ENCODE data around the gene L3MBTL4.

Gene L3MBTL4

DNA sequence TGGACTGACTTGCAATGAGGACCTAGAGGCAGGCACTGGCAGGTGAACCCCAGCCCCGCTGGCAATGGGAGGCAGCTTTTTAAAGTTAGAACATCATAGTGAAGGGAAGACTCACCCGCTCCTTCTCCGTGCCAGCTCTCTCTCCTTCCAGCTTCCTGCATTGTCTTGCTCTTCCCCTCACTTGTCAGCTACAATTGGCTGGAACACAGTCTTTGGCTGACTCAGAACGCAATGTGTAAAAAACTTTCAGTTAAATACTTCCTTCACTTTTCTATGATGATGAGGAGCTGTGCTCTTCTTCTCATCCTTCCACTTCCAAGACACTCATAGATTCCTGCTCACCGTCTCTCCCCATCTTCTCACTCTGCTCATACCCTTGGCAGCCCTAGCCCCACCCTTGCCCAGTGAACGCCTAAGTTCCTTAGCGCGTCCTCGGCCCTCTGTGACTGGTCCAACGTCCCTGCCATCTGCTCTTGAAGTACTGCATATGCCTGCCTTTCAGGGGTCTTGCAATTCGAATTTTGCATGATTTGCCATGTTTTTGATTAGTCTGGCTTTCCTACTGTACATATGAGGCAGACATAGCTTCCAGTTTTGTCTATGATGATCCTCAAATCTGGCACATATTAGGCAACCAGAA lies 401.4 kb downstream of the L3MBTL4 start:
- DNase-seq (ENCODE audit: extremely low spot score, insufficient read length, low read depth): no peak
- FAIRE-seq: no peak

DNA sequence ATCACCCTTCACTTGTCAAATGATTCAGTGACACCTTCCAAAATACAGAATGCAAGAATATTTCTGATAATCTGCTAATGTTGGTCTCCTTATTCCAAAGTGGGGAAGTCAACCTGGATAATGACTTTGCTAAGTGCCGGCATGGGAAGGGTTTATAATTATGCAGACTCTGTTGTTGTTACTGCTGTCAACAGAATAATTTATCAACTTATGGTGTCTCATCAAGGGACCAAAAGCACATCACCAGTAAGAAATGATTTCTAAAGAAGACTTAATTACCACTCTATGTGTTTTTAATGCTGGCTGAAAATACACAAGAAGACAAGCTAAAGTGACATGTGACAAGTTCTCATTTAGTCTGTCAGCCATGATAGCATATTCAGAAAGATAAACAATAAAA lies 403.8 kb downstream of the L3MBTL4 start:
- no peak for FAIRE-seq
- no peak for DNase-seq (ENCODE audit: extremely low spot score, insufficient read length, low read depth)

DNA sequence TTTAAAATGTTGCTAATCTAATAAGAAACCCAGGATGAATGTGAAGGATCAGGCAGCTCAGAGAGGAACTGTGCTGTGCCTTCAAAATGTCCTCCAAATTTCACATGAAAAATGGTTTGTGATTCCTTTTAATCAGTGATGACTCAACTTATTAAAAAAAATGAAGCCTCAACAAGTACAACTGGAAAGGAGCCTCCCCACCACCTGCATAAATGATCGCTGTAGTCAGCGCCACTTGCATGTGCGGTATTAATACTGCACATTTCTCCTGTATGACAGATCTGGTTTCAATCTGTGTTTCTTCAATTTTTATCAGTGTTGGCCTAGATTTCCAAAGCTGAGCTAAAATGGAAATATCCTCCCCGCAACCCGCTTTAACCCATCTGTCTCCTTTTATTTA lies 404.4 kb downstream of the L3MBTL4 start:
- FAIRE-seq: no peak

DNA sequence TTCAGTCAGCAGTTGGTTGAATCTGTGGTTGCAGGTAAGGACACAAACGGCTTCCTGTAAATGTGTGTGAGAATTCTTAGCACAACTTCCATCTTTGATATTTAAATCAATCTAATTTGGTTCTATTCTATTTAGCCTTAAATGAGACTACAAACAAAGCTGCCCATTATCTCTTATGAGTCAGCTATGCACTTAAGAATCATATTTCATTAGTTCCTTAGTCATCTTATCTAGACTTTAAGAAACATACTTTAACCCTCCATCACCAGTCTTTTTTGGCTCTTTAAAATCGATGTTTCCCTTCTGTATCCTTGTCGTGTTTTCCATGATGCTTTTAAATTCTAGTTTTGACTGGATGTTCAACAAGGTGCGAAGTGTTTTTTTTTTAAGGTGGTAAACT lies 405.0 kb downstream of the L3MBTL4 start:
- FAIRE-seq (no peak), DNase-seq (ENCODE audit: extremely low spot score, insufficient read length, low read depth) (no peak)

More for the DNA sequence above, 404.4 kb downstream of the L3MBTL4 start:
- no peak for DNase-seq (ENCODE audit: extremely low spot score, insufficient read length, low read depth)

DNA sequence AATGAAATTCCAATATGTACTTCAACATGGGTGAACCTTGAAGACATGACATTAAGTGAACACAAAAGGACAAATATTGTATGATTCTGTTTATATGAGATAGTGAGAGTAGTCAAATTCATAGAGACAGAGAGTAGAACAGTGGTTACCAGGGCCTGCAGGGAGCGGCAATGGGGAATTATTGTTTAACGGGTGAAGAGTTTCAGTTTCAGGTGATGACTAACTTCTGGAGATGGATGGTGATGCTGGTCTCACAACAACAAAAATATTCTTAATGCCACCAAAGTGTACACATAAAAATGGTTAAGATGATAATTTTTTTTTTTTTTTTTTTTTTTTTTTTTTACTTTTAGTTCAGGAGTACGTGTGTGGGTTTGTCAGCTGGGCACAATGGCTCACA lies 410.0 kb downstream of the L3MBTL4 start:
- DNase-seq (ENCODE audit: extremely low spot score, insufficient read length, low read depth): no peak

DNA sequence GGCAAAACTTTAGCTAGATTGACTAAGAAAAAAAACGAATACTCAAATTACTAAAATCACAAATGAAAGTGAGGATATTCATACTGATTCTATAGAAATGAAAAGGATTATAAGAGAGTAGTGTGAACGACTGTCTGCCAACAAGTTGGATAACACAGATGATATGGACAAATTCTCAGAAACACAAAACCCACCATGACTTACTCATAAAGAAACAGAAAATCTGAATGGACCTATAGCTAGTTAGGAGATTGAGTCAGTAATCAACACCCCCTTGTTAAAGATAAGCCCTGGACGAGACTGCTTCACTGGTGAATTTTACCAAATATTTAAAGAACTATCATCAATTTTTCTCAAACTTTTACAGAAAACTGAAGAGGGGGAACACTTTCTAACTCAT lies 410.6 kb downstream of the L3MBTL4 start:
- DNase-seq (ENCODE audit: extremely low spot score, insufficient read length, low read depth) (no peak), FAIRE-seq (peak; percentile 72)

More for the DNA sequence above, 410.0 kb downstream of the L3MBTL4 start:
- FAIRE-seq: peak; percentile 82

DNA sequence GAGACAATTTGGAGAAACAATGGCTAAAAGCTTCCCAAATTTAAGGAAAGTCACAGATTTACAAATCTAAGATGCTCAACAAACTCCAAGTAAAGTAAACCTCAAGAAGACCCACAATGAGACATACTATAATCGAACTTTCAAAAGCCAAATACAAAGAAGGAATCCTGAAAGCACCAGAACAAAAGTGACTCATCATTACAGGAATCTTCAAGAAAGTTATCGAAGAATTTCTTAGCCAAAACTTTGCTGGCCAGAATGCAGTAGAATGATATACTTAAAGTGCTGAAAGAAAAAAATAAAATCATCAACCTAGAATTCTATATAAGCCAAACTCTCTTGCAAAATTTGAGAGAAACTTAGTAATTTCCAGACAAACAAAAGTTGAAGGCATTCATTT lies 412.8 kb downstream of the L3MBTL4 start:
- no peak for DNase-seq (ENCODE audit: extremely low spot score, insufficient read length, low read depth)
- no peak for FAIRE-seq

DNA sequence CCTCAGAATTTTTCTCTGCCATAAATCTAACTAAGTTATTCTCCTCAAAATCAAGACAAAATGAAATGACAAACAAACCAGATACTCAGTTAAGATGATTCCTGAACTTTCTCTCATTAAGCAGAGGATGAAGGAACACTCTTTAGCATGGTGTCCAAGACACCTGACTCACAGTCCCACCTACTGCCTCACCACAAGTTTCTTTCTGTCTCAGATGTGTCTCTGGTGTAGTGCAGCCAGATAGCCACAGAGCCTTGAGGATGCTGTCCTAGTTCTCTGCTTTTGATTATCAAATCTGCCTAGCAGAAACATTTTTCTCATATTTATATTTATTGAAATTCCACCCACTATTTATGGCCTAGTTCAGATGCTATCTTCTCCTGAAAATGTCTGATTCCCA lies 415.8 kb downstream of the L3MBTL4 start:
- FAIRE-seq (peak; percentile 68), DNase-seq (ENCODE audit: extremely low spot score, insufficient read length, low read depth) (no peak)

DNA sequence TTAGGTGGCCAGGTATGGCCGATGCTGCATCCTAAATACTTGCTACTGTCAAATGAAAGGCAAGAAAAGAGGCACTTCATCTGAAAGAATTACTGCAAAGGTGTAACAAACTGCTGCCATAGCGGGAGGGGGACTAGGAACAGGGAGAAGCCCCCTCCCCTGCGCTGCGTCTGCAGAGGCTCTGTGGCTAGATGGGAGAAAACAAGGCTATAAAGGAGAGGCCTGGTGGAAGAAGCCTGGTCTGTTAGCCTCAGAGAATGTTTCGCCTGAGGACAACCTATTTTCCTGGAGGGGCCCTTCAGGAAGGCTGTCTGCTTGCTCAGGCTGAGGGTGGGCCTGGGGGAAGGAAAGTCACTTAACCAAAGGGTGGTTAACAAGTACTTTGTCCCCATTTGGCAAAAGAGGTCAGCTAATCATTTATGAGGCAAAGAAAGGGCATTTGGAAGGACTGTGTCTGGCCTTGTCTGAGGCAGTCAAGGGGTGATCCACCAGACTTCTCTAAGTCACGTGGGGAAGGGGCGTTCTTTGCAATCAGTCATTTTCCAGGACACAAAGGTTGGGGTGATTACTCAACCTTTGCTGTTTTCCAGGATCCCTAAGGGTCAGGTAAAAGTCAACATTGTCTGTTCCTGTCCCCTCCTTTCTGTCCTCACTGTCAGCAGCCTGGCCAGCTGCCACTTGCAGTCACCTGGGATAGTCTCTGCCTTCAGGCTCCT lies 416.4 kb downstream of the L3MBTL4 start:
- FAIRE-seq (peak; percentile 39), DNase-seq (ENCODE audit: extremely low spot score, insufficient read length, low read depth) (no peak)

DNA sequence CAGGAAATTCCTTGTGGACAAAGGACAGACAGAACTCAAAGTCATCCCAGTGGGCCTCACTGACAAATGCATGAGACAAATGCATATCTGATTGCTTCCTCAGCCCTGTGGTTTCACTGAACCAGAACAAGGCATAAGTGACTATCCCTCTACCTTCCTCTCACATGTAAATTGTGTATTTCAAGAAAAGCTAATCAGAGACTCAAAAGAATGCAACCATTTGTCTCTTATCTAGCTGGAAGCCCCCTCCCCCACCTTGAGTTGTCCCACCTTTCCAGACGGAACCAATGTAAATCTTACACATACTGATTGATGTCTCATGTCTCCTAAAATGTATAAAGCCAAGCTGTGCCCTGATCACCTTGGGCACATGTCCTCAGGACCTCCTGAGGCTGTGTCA lies 417.4 kb downstream of the L3MBTL4 start:
- FAIRE-seq: no peak
- no peak for DNase-seq (ENCODE audit: extremely low spot score, insufficient read length, low read depth)

DNA sequence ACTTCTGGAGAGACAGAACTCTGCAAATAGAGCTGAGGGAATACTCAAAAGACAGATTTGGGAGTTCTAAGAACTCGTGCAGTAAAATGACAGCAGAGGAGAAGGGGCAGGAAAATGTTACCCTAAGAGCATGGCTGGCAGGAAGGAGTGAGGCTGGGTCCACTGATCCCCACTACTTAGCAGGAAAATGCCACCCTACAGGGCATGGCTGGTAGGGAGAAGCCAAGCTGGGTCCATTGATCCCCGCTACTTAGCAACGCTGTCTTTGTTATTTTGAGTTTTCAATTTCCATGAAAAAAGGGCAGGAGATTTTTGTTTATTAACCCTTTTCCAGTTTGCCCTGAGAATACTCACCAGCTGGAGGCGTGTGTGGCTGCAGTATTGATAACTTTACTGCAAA lies 419.1 kb downstream of the L3MBTL4 start:
- FAIRE-seq: no peak
- no peak for DNase-seq (ENCODE audit: extremely low spot score, insufficient read length, low read depth)

DNA sequence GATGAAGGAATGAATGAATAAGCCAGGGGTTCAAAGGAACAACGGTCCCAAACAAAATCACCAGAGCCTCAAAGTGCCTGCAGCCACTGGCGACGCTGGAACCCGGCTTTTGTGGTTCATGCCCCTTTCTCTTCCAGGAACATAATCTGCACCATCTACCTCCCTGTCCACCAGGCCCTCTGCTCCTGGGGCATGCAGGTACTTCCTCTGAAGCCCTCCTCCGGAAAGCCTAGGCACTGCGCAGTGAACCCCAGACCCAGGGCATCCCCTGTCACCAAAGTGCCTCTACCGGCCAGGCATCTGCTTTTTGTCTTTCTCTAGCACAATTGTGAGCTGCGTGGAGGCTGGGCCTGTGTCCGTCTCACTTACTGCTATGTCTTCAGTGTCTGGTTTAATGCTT lies 420.8 kb downstream of the L3MBTL4 start:
- no peak for FAIRE-seq
- no peak for DNase-seq (ENCODE audit: extremely low spot score, insufficient read length, low read depth)

DNA sequence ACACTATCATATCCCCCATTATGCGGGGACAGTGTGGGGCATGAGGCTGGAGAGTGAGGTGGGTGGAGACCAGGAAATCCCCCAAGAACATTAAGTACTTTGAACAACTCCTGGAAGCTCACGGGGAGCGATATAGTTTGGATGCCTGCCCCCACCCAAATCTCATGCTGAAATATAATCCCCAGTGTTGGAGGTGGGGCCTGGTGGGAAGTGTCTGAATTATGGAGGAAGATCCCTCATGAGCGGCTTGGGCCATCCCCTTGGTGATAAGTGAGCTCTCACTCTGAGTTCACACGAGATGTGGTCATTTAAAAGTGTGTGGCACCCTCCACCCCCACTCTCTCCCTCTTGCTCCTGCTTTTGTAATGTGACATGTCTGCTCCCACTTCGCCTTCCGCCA lies 422.3 kb downstream of the L3MBTL4 start:
- FAIRE-seq: no peak
- no peak for DNase-seq (ENCODE audit: extremely low spot score, insufficient read length, low read depth)

DNA sequence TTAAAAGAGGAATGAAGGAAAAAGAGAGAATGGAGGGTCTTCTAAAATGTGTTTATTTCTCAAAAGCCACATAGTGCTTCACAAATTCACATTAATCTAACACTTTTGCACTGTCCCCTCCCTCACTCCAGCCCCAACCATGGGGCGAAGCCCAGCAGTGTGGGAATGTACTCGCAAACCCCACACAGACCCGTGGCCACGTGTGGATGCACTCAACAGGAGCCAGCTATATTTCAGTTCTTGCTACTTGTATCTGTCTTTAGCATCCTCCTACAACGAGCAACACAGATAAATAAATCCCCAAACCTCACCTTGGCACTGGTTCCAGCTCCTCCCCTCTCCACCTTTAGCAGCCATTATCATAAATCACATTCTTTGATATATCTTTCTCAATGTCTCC lies 427.5 kb downstream of the L3MBTL4 start:
- DNase-seq (ENCODE audit: extremely low spot score, insufficient read length, low read depth) (no peak), FAIRE-seq (no peak)

DNA sequence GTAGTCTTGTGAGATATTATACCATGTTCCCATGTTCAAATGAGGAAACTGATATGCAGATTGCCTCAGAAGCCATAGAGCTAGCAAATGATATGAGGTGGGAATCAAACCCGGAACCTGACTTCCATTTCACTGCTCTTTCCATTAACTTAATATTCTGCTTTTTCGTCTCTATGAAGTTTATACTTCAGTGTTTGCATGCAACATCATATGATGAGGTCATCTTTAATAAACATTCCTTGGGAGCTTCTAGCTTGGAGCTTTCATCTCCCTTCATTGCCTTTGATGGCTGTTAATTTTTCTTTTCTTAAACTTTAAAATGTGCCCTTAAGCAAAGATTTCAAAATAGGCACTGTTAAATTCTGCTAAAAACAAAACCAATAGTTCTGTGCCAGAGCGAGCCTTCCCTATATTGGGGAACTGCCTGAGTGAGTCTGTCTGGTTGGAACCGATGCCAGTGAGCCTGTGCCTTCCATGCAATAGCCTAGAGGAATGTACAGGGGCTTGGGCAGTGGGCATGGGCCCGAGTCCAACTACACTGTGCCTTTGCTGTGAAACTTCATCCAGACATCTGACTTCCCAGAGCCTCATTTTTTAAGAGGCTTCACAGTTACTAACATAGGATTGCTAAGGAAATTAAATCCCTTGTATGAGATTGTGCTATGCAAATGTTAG lies 428.3 kb downstream of the L3MBTL4 start:
- DNase-seq (ENCODE audit: extremely low spot score, insufficient read length, low read depth) (no peak), FAIRE-seq (no peak)

DNA sequence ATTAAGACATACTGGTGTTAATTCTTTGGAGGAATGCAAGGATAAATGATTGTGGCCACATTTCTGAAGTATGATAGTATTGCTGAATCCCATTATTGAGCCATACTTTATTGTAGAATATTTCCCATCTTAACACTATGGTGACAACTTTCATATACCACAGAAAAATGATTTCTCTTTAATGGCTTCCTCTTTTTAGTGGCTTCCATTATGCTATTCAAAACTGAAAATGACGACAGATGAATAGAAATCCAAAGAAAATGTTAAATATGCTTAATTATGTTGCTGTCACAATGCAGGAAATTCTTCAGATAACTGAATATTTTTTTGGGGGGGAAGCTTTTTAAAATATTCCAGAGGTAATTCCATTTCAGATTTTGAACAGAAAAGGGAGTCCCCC lies 430.5 kb downstream of the L3MBTL4 start:
- FAIRE-seq (no peak), DNase-seq (ENCODE audit: extremely low spot score, insufficient read length, low read depth) (no peak)

DNA sequence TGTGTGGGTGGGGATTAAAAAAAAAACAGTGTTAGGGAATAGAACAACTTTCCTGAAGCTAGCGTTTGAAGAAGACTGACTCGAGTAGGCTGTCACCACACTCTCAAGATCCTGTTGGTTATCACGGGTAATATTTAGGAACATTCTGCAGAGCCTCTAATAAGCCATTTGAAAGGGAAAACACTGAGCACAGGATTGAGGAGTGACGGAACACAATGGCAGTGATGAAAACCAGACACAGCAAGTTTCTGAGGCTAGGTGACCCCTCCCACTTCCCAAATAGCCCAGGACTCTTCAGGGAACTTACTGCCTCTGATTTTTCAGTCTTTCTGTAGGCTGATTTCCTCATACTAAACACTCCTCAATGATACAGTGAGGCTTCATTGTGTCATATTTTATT lies 431.2 kb downstream of the L3MBTL4 start:
- no peak for DNase-seq (ENCODE audit: extremely low spot score, insufficient read length, low read depth)
- FAIRE-seq: no peak

DNA sequence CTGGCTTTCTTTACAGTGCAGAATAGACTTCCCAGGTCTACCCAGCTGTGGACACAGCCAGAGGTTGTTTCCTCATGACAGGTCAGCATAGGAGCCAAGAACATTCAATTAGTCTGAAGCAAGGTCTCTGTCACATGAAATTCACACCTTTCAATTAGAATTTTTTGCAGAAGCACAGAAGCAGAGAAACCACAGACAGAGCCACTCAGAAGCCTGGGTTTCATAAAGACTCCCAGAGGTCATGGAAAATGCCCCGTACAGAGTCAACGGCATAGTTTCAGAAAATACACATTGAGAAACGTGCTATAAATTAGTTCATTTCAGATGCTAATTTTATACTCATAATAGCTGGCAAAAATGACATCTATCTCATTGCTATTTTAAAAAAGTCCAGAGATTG lies 432.4 kb downstream of the L3MBTL4 start:
- DNase-seq (ENCODE audit: extremely low spot score, insufficient read length, low read depth) (no peak), FAIRE-seq (peak; percentile 53)

DNA sequence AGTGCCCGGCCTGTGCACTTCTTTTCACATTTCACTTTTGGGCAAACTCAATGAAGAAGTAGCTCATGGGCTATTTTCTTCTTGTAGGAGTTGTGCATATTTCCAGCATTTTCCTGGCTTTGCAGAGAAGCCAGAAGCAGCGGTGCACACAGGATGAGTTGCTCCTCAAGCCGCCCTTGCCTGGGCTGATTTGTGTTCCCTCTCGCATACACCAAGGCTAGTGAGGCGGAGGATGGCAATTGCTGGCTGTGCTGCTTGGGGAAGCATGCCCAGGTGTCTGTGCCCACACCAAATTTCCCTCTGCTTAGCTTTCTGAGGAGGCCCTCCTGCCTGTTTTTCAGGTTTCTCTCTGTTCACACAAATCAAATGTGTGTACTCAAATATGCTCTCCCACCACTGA lies 434.0 kb downstream of the L3MBTL4 start:
- DNase-seq (ENCODE audit: extremely low spot score, insufficient read length, low read depth) (no peak), FAIRE-seq (no peak)

DNA sequence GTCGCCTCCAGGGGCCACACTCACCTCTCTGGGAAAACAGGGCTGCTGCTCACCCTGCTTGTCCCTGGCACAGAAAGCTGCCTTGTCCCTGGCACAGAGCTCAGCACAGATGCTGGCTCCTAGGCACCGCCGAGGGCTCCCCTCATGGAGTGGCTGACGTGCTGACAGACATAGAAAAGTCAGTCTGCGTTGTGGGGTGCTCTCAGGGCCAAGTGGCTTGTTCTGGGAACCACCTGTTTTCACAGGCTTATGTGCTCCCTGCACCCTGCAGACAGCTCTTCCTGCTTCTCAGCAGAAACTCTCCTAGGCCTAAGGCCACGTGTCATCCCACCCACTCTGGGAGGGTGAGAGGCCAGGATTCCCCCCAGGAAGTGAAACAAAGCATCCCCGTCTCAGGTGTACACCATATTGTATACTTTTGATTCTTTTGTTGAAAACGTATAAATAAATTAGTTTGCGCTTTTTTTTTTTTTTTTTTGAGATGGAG lies 434.7 kb downstream of the L3MBTL4 start:
- DNase-seq (ENCODE audit: extremely low spot score, insufficient read length, low read depth): no peak
- FAIRE-seq: peak; percentile 75

DNA sequence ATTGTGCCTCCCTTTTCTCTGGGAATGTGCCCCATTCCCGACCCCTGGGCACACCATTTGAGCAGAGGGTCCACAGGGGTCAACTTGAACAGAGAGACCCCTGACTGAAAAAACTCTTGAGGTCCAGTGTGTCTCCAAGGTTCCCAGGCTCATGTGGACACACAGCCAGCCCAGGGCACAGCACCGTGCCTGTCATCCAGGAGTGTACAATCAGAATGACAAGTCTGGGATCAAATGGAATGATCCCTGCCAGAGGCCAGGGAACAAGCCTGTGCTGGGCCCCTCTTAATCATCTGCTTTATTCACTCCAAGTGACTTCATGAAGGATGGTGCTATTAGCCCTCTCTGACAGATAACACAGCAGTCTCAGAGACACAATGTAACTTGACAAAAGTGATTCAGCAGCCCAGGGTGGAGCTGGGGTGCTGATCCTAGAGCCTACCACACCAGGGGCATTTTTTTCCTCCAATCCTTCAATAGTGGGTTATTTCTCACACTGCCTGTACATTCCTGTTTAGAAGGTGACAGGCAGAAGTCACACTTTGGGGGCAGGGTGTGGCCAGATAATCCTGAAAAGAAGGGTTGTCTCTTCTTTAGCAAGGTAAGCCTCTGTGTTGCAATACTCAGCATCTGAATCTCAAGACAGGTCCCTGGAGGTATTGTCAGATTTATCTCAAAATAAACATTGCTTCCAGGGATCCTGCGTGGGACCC lies 435.4 kb downstream of the L3MBTL4 start:
- DNase-seq (ENCODE audit: extremely low spot score, insufficient read length, low read depth) (no peak), FAIRE-seq (no peak)

Data from GM18507 (cell line).